Neural progenitor cell (in vitro differentiated cells): ENCODE data around the gene NAPB. TPM values are rescaled to one million over a fixed set of nuclear protein-coding genes. Genes with fewer than 3 reads are reported as not detected.

Source experiments
- DNase-seq: peaks from one replicate; pipeline ENCODE4 v3.0.0-alpha.2; 2016; ENCODE audit warnings: low spot score
- H2AFZ ChIP-seq: fragments of 200-600 bp; sonication (generic); replicated peaks from 2 replicates; pipeline ENCODE4 v1.6.1; 2016; ENCODE audit warnings: antibody characterized with exemption
- H3F3A ChIP-seq: fragments of 200-600 bp; sonication (generic); 2 replicates; pipeline ENCODE4 v1.6.1; 2016; ENCODE audit warnings: antibody characterized with exemption, low read depth
- H3K27ac ChIP-seq: fragments of 200-600 bp; sonication (generic); 2 replicates; pipeline ENCODE4 v1.5.1; 2016; ENCODE audit warnings: mild to moderate bottlenecking
- H3K27me3 ChIP-seq: fragments of 200-600 bp; sonication (generic); 2 replicates; pipeline ENCODE4 v1.6.1; 2016; ENCODE audit warnings: mild to moderate bottlenecking, moderate library complexity
- H3K36me3 ChIP-seq: fragments of 200-600 bp; sonication (generic); 2 replicates; pipeline ENCODE4 v1.5.1; 2016
- H3K4me1 ChIP-seq: fragments of 200-600 bp; sonication (generic); 2 replicates; pipeline ENCODE4 v1.6.1; 2016; ENCODE audit warnings: mixed run types
- H3K4me2 ChIP-seq: fragments of 200-600 bp; sonication (generic); 2 replicates; pipeline ENCODE4 v1.6.1; 2016
- H3K4me3 ChIP-seq: fragments of 200-600 bp; sonication (generic); 2 replicates; pipeline ENCODE4 v1.5.1; 2016
- H3K79me2 ChIP-seq: fragments of 200-600 bp; sonication (generic); 2 replicates; pipeline ENCODE4 v1.6.1; 2016; ENCODE audit warnings: low read depth
- H3K9ac ChIP-seq: fragments of 200-600 bp; sonication (generic); 2 replicates; pipeline ENCODE4 v1.6.1; 2016
- H3K9me3 ChIP-seq: fragments of 200-600 bp; sonication (generic); 2 replicates; pipeline ENCODE4 v1.5.1; 2016; ENCODE audit warnings: low read depth
- H4K20me1 ChIP-seq: fragments of 200-600 bp; sonication (generic); 2 replicates; pipeline ENCODE4 v1.6.1; 2016; ENCODE audit warnings: low read depth
- H3K27ac Mint-ChIP-seq: 3 replicates; pipeline ENCODE4 v1.8.0; 2021; ENCODE audit warnings: mixed read lengths
- H3K27me3 Mint-ChIP-seq: 2 replicates; pipeline ENCODE4 v1.8.0; 2022; ENCODE audit warnings: low read depth, mild to moderate bottlenecking, inconsistent platforms, moderate library complexity, mixed read lengths; ENCODE audit not compliant: insufficient read depth
- H3K36me3 Mint-ChIP-seq: 3 replicates; pipeline ENCODE4 v1.8.0; 2021; ENCODE audit warnings: mixed read lengths
- H3K4me1 Mint-ChIP-seq: 3 replicates; pipeline ENCODE4 v1.8.0; 2021; ENCODE audit warnings: mixed read lengths
- H3K4me3 Mint-ChIP-seq: 3 replicates; pipeline ENCODE4 v1.8.0; 2021; ENCODE audit warnings: mild to moderate bottlenecking, moderate library complexity, mixed read lengths
- H3K9me3 Mint-ChIP-seq: 3 replicates; pipeline ENCODE4 v1.8.0; 2020; ENCODE audit warnings: mixed read lengths
- CTCF ChIP-seq: fragments of 200-600 bp; sonication (generic); IDR thresholded peaks from 2 replicates; pipeline ENCODE4 v1.5.1; 2017; ENCODE audit warnings: antibody characterized with exemption, mild to moderate bottlenecking
- EZH2 ChIP-seq: fragments of 200-600 bp; sonication (generic); IDR thresholded peaks from 2 replicates; pipeline ENCODE4 v1.6.1; 2017; ENCODE audit warnings: antibody characterized with exemption, mild to moderate bottlenecking, moderate library complexity
- EZH2phosphoT487 ChIP-seq: fragments of 200-600 bp; sonication (generic); IDR thresholded peaks from 2 replicates; pipeline ENCODE4 v1.6.1; 2017; ENCODE audit warnings: antibody characterized with exemption
- total RNA-seq: library from RNA; depleted of rRNA; stranded (reverse); fragments of >200 nt; gene quantifications from 2 replicates; pipeline ENCODE4 v1.2.3, GENCODE V29; 2015; ENCODE audit warnings: low replicate concordance

The NAPB gene
- total RNA-seq, 1 donor from 2014 or later = 23.8 TPM

DNA sequence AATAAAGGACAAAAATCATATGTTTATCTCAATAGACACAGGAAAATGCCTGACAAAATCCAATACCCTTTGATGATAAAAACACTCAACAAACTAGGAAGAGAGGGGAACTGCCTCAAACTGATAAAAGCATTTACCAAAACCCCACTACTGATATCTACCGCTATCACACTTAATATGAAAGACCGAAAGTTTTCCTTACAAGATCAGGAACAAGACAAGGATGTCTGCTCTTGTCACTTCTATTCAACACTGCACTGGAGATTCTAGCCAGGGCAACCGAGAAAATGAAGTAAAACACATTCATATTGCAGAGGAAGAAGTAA is 34.2 kb downstream of the NAPB start:
- Histone ChIP-seq H3K27ac (no peak overlapping the region), H2AFZ (no peak overlapping the region), H3K79me2 (peaks cover 25% of the 10 kb centered on the region), H3K4me3 (no peak overlapping the region), H3K36me3 (peaks cover 9% of the 10 kb centered on the region), H3K4me2 (no peak overlapping the region), H3F3A (peaks cover 6% of the 10 kb centered on the region), H3K9ac (no peak overlapping the region), H3K27me3 (no peaks in the 10 kb centered on the region), H3K9me3 (no peaks in the 10 kb centered on the region), H3K4me1 (peaks cover 9% of the 10 kb centered on the region), H4K20me1 (peaks cover 15% of the 10 kb centered on the region)
- Mint-ChIP-seq H3K4me1 (no peaks in the 10 kb centered on the region), H3K36me3 (peaks cover 62% of the 10 kb centered on the region), H3K27ac (no peak overlapping the region), H3K27me3 (no peaks in the 10 kb centered on the region), H3K4me3 (no peak overlapping the region), H3K9me3 (peaks cover 3% of the 10 kb centered on the region)
- DNase-seq = no peak
- TF ChIP-seq CTCF = no peak

DNA sequence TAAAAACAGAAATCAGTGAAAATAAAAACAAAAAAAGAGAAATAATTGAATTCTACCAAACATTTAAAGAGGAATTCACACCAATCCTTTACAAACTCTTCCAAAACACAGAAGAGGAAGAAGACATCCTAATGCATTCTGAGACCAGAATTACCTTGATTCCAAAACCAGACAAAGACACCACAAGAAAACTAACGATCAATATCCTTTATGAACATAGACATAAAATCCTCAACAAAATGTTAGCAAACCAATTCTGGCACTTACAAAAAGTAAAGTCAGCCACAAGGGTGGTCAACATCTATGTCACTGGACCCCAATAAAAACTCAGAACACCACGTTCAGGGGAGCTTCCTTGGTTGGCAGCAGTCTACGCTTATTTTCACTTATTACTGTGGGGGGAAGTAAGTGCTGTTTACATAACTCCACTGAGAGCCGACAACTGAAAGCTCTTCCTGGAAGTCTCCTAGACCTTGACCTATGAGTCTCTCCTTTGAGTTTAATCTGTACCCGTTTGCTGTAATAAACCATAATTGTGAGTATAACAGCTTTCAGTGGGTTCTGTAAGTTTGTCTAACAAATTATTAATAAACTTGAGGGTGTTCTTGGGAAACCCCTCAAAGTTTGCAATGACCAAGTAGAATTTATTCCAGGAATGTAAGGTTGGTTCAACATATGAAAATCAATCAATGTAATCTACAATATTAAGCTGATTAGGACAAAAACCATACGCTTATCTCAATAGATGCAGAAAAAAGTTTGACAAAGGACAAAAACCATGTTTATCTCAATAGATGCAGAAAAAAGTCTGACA is 34.8 kb downstream of the NAPB start:
- H3K4me3 ChIP-seq = no peak overlapping the region
- H3K27ac ChIP-seq = no peak overlapping the region
- peaks cover 9% of the 10 kb centered on the region for H3K36me3 ChIP-seq
- peaks cover 25% of the 10 kb centered on the region for H3K79me2 ChIP-seq
- no peak for DNase-seq
- no peaks in the 10 kb centered on the region for H3K27me3 ChIP-seq
- peaks cover 9% of the 10 kb centered on the region for H3K4me1 ChIP-seq
- no peak overlapping the region for H3K9ac ChIP-seq
- Mint-ChIP-seq H3K27me3 (no peaks in the 10 kb centered on the region), H3K9me3 (peaks cover 3% of the 10 kb centered on the region), H3K4me3 (no peak overlapping the region), H3K27ac (no peak overlapping the region), H3K36me3 (peaks cover 64% of the 10 kb centered on the region), H3K4me1 (no peaks in the 10 kb centered on the region)
- no peaks in the 10 kb centered on the region for H3K9me3 ChIP-seq
- H2AFZ ChIP-seq = no peak overlapping the region
- peaks cover 3% of the 10 kb centered on the region for H3F3A ChIP-seq
- H4K20me1 ChIP-seq = peaks cover 15% of the 10 kb centered on the region
- TF ChIP-seq EZH2phosphoT487 = no peak
- TF ChIP-seq EZH2 = no peak
- no peak for TF ChIP-seq CTCF
- no peak overlapping the region for H3K4me2 ChIP-seq

DNA sequence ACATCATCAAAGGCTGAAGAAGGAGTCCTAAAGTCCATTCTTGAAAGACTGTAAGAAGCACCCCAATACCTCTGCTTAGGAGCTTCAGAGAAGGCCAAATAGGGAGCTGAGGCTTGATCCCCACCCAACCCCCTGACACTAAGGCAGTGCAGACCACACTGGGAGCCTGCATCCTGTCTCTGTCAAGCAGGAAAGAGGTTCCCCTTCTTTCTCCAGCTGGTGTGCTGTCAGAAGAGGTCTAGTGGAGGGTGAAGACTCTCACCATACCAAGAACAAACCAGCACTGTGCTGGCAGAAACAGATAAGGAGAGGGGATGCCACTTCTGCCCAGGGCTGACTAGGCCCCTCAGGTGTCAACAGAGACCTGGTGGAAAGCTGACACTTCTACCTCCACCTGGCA is 39.4 kb downstream of the NAPB start:
- H3F3A ChIP-seq = no peaks in the 10 kb centered on the region
- H3K9me3 ChIP-seq = no peaks in the 10 kb centered on the region
- Mint-ChIP-seq H3K4me3 (no peak overlapping the region), H3K36me3 (peaks cover 51% of the 10 kb centered on the region), H3K4me1 (no peaks in the 10 kb centered on the region), H3K27ac (no peak overlapping the region), H3K9me3 (peaks cover 3% of the 10 kb centered on the region), H3K27me3 (no peaks in the 10 kb centered on the region)
- peaks cover 9% of the 10 kb centered on the region for H4K20me1 ChIP-seq
- H3K36me3 ChIP-seq = peaks cover 13% of the 10 kb centered on the region
- no peak for DNase-seq
- H3K9ac ChIP-seq = no peak overlapping the region
- no peak overlapping the region for H3K4me2 ChIP-seq
- TF ChIP-seq EZH2phosphoT487 (no peak), EZH2 (no peak), CTCF (no peak)
- no peaks in the 10 kb centered on the region for H3K27me3 ChIP-seq
- no peak overlapping the region for H3K27ac ChIP-seq
- H3K4me1 ChIP-seq = peaks cover 6% of the 10 kb centered on the region
- peaks cover 9% of the 10 kb centered on the region for H3K79me2 ChIP-seq
- H3K4me3 ChIP-seq = no peak overlapping the region
- H2AFZ ChIP-seq = no peak overlapping the region
